ENCODE measurements around the gene GALNT10. TPM values are rescaled to one million over a fixed set of nuclear protein-coding genes. Genes with fewer than 3 reads are reported as not detected.
A peak's percentile ranks its signal among the peaks of the same experiment; 100 is the strongest.

Gene GALNT10
- total and polyA plus RNA-seq, 12 donors: 3.1 to 19.0 (median 11.7) TPM

GRCh38 chr5:154258531-154259217, 68.1 kb downstream of the GALNT10 start:
- peaks cover 0 to 13% (median 6%) of the 10 kb centered on the region in 9 donors for H3K4me1 ChIP-seq
- 81 to 84% methylated on average over 2 of the region's 2 CpGs for WGBS, 2 donors
- H3K4me3 ChIP-seq: no peak overlapping the region
- intact Hi-C loops (cut with DNase I): no loop called here
- H3K36me3 ChIP-seq: peaks cover 0 to 5% (median 0%) of the 10 kb centered on the region in 9 donors
- DNase-seq (no peak), ATAC-seq (no peak)
- no peak overlapping the region for H3K27ac ChIP-seq
- no peak for TF ChIP-seq CTCF (IDR thresholded peaks at IDR 0.05)
- no peaks in the 10 kb centered on the region for H3K9me3 ChIP-seq
- H3K27me3 ChIP-seq: no peaks in the 10 kb centered on the region

- no peak overlapping the region for H3K4me3 ChIP-seq
- 60 to 61% methylated on average over 6 of the region's 6 CpGs for WGBS, 2 donors
- ATAC-seq (peak in 1 of 8 donors; percentile 42), DNase-seq (no peak)
- no peak for TF ChIP-seq CTCF (IDR thresholded peaks at IDR 0.05)
- H3K27ac ChIP-seq: no peak overlapping the region
- H3K9me3 ChIP-seq: no peaks in the 10 kb centered on the region
- peaks cover 0 to 30% (median 17%) of the 10 kb centered on the region in 9 donors for H3K4me1 ChIP-seq
- H3K36me3 ChIP-seq: peaks cover 0 to 5% (median 0%) of the 10 kb centered on the region in 9 donors
- H3K27me3 ChIP-seq: no peaks in the 10 kb centered on the region
- intact Hi-C loops (cut with DNase I): no loop called here
These were observed 69.8 kb downstream of the GALNT10 start for GRCh38 chr5:154260224-154260927.

- 97 to 100% methylated on average over 2 of the region's 2 CpGs for WGBS, 2 donors
- TF ChIP-seq CTCF (IDR thresholded peaks at IDR 0.05): no peak
- peaks cover 0 to 5% (median 0%) of the 10 kb centered on the region in 9 donors for H3K36me3 ChIP-seq
- ATAC-seq (no peak), DNase-seq (no peak)
- no peak overlapping the region for H3K4me3 ChIP-seq
- no peaks in the 10 kb centered on the region for H3K9me3 ChIP-seq
- peaks cover 0 to 34% (median 20%) of the 10 kb centered on the region in 9 donors for H3K4me1 ChIP-seq
- intact Hi-C loops (cut with DNase I): no loop called here
- H3K27ac ChIP-seq: no peak overlapping the region
- H3K27me3 ChIP-seq: no peaks in the 10 kb centered on the region
These were observed 71.8 kb downstream of the GALNT10 start for GRCh38 chr5:154262342-154262741.

GRCh38 chr5:154264549-154265196, 74.1 kb downstream of the GALNT10 start:
- intact Hi-C loops (cut with DNase I): no loop called here
- WGBS, 2 donors: 62 to 71% methylated on average over 5 of the region's 5 CpGs
- no peak for DNase-seq
- peak overlapping the region in 2 of 10 donors; percentile 6 to 15 for H3K27ac ChIP-seq
- TF ChIP-seq CTCF (IDR thresholded peaks at IDR 0.05): no peak
- peak in 7 of 8 donors; percentile 44 to 78 (median 62) for ATAC-seq
- H3K4me3 ChIP-seq: no peak overlapping the region
- H3K36me3 ChIP-seq: peaks cover 0 to 5% (median 0%) of the 10 kb centered on the region in 9 donors
- H3K4me1 ChIP-seq: peaks cover 0 to 39% (median 20%) of the 10 kb centered on the region in 9 donors
- H3K9me3 ChIP-seq: no peaks in the 10 kb centered on the region
- no peaks in the 10 kb centered on the region for H3K27me3 ChIP-seq

Measured in heart right ventricle (tissue), 16 donors.